ENCODE measurements around the gene TIMD4. TPM values are rescaled to one million over a fixed set of nuclear protein-coding genes. Genes with fewer than 3 reads are reported as not detected.

Gene TIMD4
- total and polyA plus RNA-seq, 4 donors, result 0.10 to 1.5 (median 0.16) TPM; not detected in 1

DNA sequence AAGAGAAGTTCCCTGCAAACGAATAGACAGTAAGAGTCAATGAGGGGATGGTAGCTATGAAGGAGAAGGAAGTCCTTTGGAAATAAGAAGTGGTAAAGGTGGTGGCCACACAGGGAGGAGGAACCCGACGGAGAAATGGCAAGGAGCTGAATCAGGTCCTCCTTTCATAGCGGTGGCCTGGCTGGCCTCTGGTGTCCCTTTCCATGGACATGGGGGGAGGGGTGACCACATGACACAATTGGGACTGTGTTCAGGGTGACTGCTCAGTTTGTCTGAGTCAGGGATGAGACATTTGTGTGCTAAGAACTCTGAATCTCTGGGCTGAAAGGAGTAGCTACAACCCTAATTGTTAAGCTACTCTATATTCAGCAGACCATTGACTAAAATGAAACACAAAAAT is 28.7 kb upstream of the TIMD4 start:
- TF ChIP-seq CTCF (IDR thresholded peaks at IDR 0.05; ENCODE audit: control extremely low read depth, extremely low read depth), result no peak
- no peaks in the 10 kb centered on the region for H3K4me1 ChIP-seq (ENCODE audit: control insufficient read depth in 5 of 5, insufficient read depth in 5 of 5, low read length in 5 of 5)
- WGBS, 2 donors, result 64 to 65% methylated on average over 4 of the region's 4 CpGs
- no peak for ATAC-seq (ENCODE audit: insufficient read depth, low FRiP score)
- no peak overlapping the region for H3K4me3 ChIP-seq
- H3K9me3 ChIP-seq (ENCODE audit: control insufficient read depth in 4 of 4, insufficient read depth in 3 of 4, low read length in 3 of 4), result no peaks in the 10 kb centered on the region
- H3K9ac ChIP-seq (ENCODE audit: insufficient read depth in 1 of 2, low read length in 2 of 2), result no peak overlapping the region
- no peak overlapping the region for H3K27ac ChIP-seq (ENCODE audit: low read depth in 1 of 2, low read length in 1 of 2)
- no peaks in the 10 kb centered on the region for H3K27me3 ChIP-seq (ENCODE audit: control insufficient read depth in 3 of 3, insufficient read depth in 3 of 3, low read length in 2 of 3)
- no peak for DNase-seq
- H3K36me3 ChIP-seq (ENCODE audit: control insufficient read depth in 4 of 4, insufficient read depth in 4 of 4, low read length in 4 of 4), result no peaks in the 10 kb centered on the region

- Histone ChIP-seq H3K4me3 (no peak overlapping the region), H3K4me1 (ENCODE audit: control insufficient read depth in 5 of 5, insufficient read depth in 5 of 5, low read length in 5 of 5) (no peaks in the 10 kb centered on the region), H3K27ac (ENCODE audit: low read depth in 1 of 2, low read length in 1 of 2) (no peak overlapping the region), H3K27me3 (ENCODE audit: control insufficient read depth in 3 of 3, insufficient read depth in 3 of 3, low read length in 2 of 3) (no peaks in the 10 kb centered on the region), H3K36me3 (ENCODE audit: control insufficient read depth in 4 of 4, insufficient read depth in 4 of 4, low read length in 4 of 4) (no peaks in the 10 kb centered on the region), H3K9me3 (ENCODE audit: control insufficient read depth in 4 of 4, insufficient read depth in 3 of 4, low read length in 3 of 4) (peaks cover 0 to 4% (median 0%) of the 10 kb centered on the region in 4 donors), H3K9ac (ENCODE audit: insufficient read depth in 1 of 2, low read length in 2 of 2) (no peak overlapping the region)
- 92 to 93% methylated on average over 9 of the region's 9 CpGs for WGBS, 2 donors
- ATAC-seq (ENCODE audit: insufficient read depth, low FRiP score) (no peak), DNase-seq (no peak)
- no peak for TF ChIP-seq CTCF (IDR thresholded peaks at IDR 0.05; ENCODE audit: control extremely low read depth, extremely low read depth)
These were observed 21.0 kb upstream of the TIMD4 start for GRCh38 chr5:156984064-156984463.

- peaks cover 0 to 4% (median 0%) of the 10 kb centered on the region in 4 donors for H3K9me3 ChIP-seq (ENCODE audit: control insufficient read depth in 4 of 4, insufficient read depth in 3 of 4, low read length in 3 of 4)
- no peaks in the 10 kb centered on the region for H3K27me3 ChIP-seq (ENCODE audit: control insufficient read depth in 3 of 3, insufficient read depth in 3 of 3, low read length in 2 of 3)
- ATAC-seq (ENCODE audit: insufficient read depth, low FRiP score), result no peak
These were observed 18.5 kb upstream of the TIMD4 start for GRCh38 chr5:156981481-156981880.

More at GRCh38 chr5:156981481-156981880, 18.5 kb upstream of the TIMD4 start:
- Histone ChIP-seq H3K4me3 (no peak overlapping the region), H3K9ac (ENCODE audit: insufficient read depth in 1 of 2, low read length in 2 of 2) (no peak overlapping the region), H3K27ac (ENCODE audit: low read depth in 1 of 2, low read length in 1 of 2) (no peak overlapping the region), H3K4me1 (ENCODE audit: control insufficient read depth in 5 of 5, insufficient read depth in 5 of 5, low read length in 5 of 5) (no peaks in the 10 kb centered on the region), H3K36me3 (ENCODE audit: control insufficient read depth in 4 of 4, insufficient read depth in 4 of 4, low read length in 4 of 4) (no peaks in the 10 kb centered on the region)
- no peak for DNase-seq
- no peak for TF ChIP-seq CTCF (IDR thresholded peaks at IDR 0.05; ENCODE audit: control extremely low read depth, extremely low read depth)

Measured in lung (tissue), 12 donors.